OCI-LY7 (cell line): ENCODE data around the gene GRIN2D. TPM values are rescaled to one million over a fixed set of nuclear protein-coding genes. Genes with fewer than 3 reads are reported as not detected.

ENCODE experiments used
- BruUV-seq: library from RNA; stranded (reverse); fragments of 400-500 nt; replicated peaks from 2 replicates; lab custom pipeline; 2021; lab: Mats Ljungman, UMichigan
- CTCF ChIA-PET: fragments of 300-600 bp; sonication (Branson Sonifier 250); formaldehyde crosslinking; loops from one replicate; lab custom pipeline; 2022; ENCODE audit warnings: antibody characterized with exemption; ENCODE audit not compliant: unreplicated experiment; lab: Charles Lee
- POLR2A ChIA-PET: fragments of 300-600 bp; sonication (Branson Sonifier 250); formaldehyde crosslinking; loops from one replicate; lab custom pipeline; 2022; ENCODE audit warnings: antibody characterized with exemption; lab: Charles Lee
- DNase-seq: peaks from one replicate; pipeline ENCODE4 v3.0.0-alpha.2; 2015; ENCODE audit warnings: low spot score
- H2AFZ ChIP-seq: fragments of 200-600 bp; sonication (generic), shearing (Covaris generic); 2 replicates; pipeline ENCODE4 v1.6.1; 2014; ENCODE audit warnings: mild to moderate bottlenecking, antibody characterized with exemption, low read length, moderate library complexity
- H3K27ac ChIP-seq: fragments of 200-600 bp; sonication (generic); 2 replicates; pipeline ENCODE4 v1.5.1; 2014; ENCODE audit warnings: mixed run types, low read depth, mild to moderate bottlenecking, moderate library complexity, low read length, inconsistent platforms; ENCODE audit not compliant: poor library complexity, severe bottlenecking
- H3K36me3 ChIP-seq: fragments of 200-600 bp; sonication (generic); 2 replicates; pipeline ENCODE4 v1.6.1; 2014; ENCODE audit warnings: mild to moderate bottlenecking, antibody characterized with exemption, low read length, moderate library complexity, mixed read lengths; ENCODE audit not compliant: insufficient read depth
- H3K4me1 ChIP-seq: fragments of 200-600 bp; sonication (generic); 2 replicates; pipeline ENCODE4 v1.5.1; 2014; ENCODE audit warnings: mild to moderate bottlenecking, low read length; ENCODE audit not compliant: insufficient read depth, poor library complexity, severe bottlenecking
- H3K4me2 ChIP-seq: fragments of 200-600 bp; sonication (generic); 2 replicates; pipeline ENCODE4 v1.6.1; 2014; ENCODE audit warnings: mild to moderate bottlenecking, low read length
- H3K4me3 ChIP-seq: fragments of 200-600 bp; sonication (generic); 2 replicates; pipeline ENCODE4 v1.5.1; 2014; ENCODE audit warnings: mild to moderate bottlenecking, low read depth, low read length; ENCODE audit not compliant: poor library complexity, severe bottlenecking
- H3K79me2 ChIP-seq: fragments of 200-600 bp; sonication (generic); 2 replicates; pipeline ENCODE4 v1.6.1; 2016; ENCODE audit warnings: low read depth, mild to moderate bottlenecking, low read length, moderate library complexity, mixed read lengths; ENCODE audit not compliant: insufficient read depth
- H3K9me2 ChIP-seq: fragments of 200-600 bp; sonication (generic); 2 replicates; pipeline ENCODE4 v1.6.1; 2016; ENCODE audit warnings: mild to moderate bottlenecking, low read length, mixed read lengths; ENCODE audit not compliant: insufficient read depth
- H3K9me3 ChIP-seq: fragments of 200-600 bp; sonication (generic); 2 replicates; pipeline ENCODE4 v1.6.1; 2014; ENCODE audit warnings: mild to moderate bottlenecking, mixed run types, low read length, mixed read lengths
- H4K20me1 ChIP-seq: fragments of 200-600 bp; sonication (generic); 2 replicates; pipeline ENCODE4 v1.6.1; 2014; ENCODE audit warnings: mild to moderate bottlenecking, antibody characterized with exemption, low read length, moderate library complexity, mixed read lengths; ENCODE audit not compliant: insufficient read depth
- EZH2phosphoT487 ChIP-seq: fragments of 200-600 bp; sonication (generic); IDR thresholded peaks from 2 replicates; pipeline ENCODE4 v1.6.1; 2018; ENCODE audit warnings: low read depth, borderline replicate concordance, mild to moderate bottlenecking, mixed run types, antibody characterized with exemption, low read length, moderate library complexity, mixed read lengths
- intact Hi-C: fragments of 100-400 bp; cut with micrococcal nuclease; formaldehyde crosslinking; loops from one replicate; pipeline ENCODE4 v1.10.0; 2022; ENCODE audit not compliant: unreplicated experiment
- total RNA-seq, 2 experiments: library from RNA; depleted of rRNA in 1 of 2; stranded (reverse); fragments of >200 nt in 1 of 2; shearing (Covaris generic) in 1 of 2; gene quantifications; 2 replicates each; pipeline ENCODE4 v1.2.3, GENCODE V29; 2014 to 2022
- TF ChIP-seq, protein P1 (sequence below): fragments of 200-600 bp; sonication (generic); conservative IDR thresholded peaks from 2 replicates; pipeline ENCODE4 v1.5.1; 2014; ENCODE audit warnings: mild to moderate bottlenecking, antibody characterized with exemption, low read length, moderate library complexity, mixed read lengths

The GRIN2D gene
- total RNA-seq, 2 experiments from 2014 or later = 0.06 TPM; not detected in 1

DNA sequence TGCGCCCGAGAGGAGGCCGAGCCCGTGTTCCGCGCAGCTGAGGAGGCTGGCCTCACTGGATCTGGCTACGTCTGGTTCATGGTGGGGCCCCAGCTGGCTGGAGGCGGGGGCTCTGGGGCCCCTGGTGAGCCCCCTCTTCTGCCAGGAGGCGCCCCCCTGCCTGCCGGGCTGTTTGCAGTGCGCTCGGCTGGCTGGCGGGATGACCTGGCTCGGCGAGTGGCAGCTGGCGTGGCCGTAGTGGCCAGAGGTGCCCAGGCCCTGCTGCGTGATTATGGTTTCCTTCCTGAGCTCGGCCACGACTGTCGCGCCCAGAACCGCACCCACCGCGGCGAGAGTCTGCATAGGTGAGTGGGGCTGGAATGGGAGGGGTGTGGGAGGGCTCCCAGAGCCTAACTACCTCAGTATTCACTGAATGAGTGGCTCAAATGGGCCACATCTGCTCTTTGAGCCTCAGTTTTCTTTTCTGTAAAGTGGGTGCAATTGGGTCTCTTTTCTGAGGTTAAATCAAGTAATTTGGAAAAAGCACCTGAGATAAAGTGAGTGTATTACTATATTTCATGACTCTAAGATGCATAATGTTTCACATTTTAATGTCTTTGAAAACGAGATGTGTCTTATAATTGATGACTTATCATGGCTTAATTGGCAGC lies 11.7 kb downstream of the GRIN2D start:
- intact Hi-C loops = no loop called here
- Histone ChIP-seq H3K4me2 (no peak overlapping the region), H3K4me3 (no peak overlapping the region), H3K9me2 (no peaks in the 10 kb centered on the region), H3K36me3 (no peaks in the 10 kb centered on the region), H3K4me1 (peaks cover 16% of the 10 kb centered on the region), H4K20me1 (no peaks in the 10 kb centered on the region), H3K27ac (no peak overlapping the region), H2AFZ (no peak overlapping the region), H3K79me2 (no peaks in the 10 kb centered on the region), H3K9me3 (no peaks in the 10 kb centered on the region)
- DNase-seq = no peak
- no peak for TF ChIP-seq EZH2phosphoT487
- TF ChIP-seq, protein P1, sequence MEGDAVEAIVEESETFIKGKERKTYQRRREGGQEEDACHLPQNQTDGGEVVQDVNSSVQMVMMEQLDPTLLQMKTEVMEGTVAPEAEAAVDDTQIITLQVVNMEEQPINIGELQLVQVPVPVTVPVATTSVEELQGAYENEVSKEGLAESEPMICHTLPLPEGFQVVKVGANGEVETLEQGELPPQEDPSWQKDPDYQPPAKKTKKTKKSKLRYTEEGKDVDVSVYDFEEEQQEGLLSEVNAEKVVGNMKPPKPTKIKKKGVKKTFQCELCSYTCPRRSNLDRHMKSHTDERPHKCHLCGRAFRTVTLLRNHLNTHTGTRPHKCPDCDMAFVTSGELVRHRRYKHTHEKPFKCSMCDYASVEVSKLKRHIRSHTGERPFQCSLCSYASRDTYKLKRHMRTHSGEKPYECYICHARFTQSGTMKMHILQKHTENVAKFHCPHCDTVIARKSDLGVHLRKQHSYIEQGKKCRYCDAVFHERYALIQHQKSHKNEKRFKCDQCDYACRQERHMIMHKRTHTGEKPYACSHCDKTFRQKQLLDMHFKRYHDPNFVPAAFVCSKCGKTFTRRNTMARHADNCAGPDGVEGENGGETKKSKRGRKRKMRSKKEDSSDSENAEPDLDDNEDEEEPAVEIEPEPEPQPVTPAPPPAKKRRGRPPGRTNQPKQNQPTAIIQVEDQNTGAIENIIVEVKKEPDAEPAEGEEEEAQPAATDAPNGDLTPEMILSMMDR = no peak
- POLR2A ChIA-PET = no interaction called here
- CTCF ChIA-PET = no interaction called here
- no TSS peak for BruUV-seq

DNA sequence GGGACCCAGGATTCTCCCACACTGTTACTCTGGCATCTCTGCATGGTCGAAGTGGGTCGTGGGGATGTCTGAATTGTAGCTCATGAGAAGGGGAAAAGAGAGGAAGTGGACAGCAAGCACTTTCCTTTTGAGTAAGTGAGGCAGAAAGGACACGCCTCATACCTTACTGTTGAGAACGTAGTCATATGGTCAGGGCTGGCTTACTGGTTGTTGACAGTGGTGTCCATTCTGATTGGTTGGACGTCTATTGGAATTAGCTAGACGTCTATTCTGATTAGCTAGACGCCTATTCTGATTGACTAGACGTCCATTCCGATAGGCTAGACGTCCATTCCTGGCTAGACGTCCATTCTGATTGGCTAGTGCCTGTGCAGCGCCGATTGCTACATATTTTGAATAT lies 12.4 kb downstream of the GRIN2D start:
- H3K9me3 ChIP-seq = no peaks in the 10 kb centered on the region
- H3K9me2 ChIP-seq = no peaks in the 10 kb centered on the region
- no peaks in the 10 kb centered on the region for H4K20me1 ChIP-seq
- H3K4me1 ChIP-seq = peaks cover 9% of the 10 kb centered on the region
- no peak for DNase-seq
- intact Hi-C loops = no loop called here
- no peak overlapping the region for H2AFZ ChIP-seq
- H3K27ac ChIP-seq = no peak overlapping the region
- CTCF ChIA-PET = no interaction called here
- H3K4me3 ChIP-seq = no peak overlapping the region
- no peaks in the 10 kb centered on the region for H3K36me3 ChIP-seq
- TF ChIP-seq EZH2phosphoT487 = no peak
- TF ChIP-seq, protein P1 = no peak
- POLR2A ChIA-PET = no interaction called here
- BruUV-seq = no TSS peak
- no peak overlapping the region for H3K4me2 ChIP-seq
- no peaks in the 10 kb centered on the region for H3K79me2 ChIP-seq

DNA sequence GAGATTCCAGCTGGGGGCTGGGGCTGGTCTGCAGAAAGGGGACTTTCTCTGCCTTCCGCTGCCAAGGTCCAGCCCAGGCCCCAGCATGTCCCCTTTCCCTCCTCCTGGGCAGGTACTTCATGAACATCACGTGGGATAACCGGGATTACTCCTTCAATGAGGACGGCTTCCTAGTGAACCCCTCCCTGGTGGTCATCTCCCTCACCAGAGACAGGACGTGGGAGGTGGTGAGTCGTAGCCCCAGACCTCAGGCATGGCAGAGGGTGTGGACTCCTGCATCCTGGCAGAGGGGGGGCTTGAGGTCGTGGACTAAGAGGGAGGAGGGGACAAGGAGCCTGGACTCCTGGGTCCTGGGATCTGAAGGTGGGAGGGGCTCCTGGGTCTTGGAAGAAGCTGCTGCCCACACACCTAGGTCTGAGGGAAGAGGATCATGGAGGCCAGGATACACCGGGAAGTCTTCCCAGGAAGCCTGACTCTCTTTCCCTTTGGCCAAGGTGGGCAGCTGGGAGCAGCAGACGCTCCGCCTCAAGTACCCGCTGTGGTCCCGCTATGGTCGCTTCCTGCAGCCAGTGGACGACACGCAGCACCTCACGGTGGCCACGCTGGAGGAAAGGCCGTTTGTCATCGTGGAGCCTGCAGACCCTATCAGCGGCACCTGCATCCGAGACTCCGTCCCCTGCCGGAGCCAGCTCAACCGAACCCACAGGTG lies 20.6 kb downstream of the GRIN2D start:
- H2AFZ ChIP-seq = no peak overlapping the region
- intact Hi-C loops = no loop called here

More for the DNA sequence above, 20.6 kb downstream of the GRIN2D start:
- no TSS peak for BruUV-seq
- Histone ChIP-seq H3K36me3 (no peaks in the 10 kb centered on the region), H3K9me3 (no peaks in the 10 kb centered on the region), H3K4me1 (no peaks in the 10 kb centered on the region), H3K27ac (no peak overlapping the region), H3K4me2 (no peak overlapping the region), H4K20me1 (no peaks in the 10 kb centered on the region), H3K4me3 (no peak overlapping the region), H3K79me2 (no peaks in the 10 kb centered on the region), H3K9me2 (no peaks in the 10 kb centered on the region)
- no peak for DNase-seq
- CTCF ChIA-PET = no interaction called here
- POLR2A ChIA-PET = no interaction called here
- TF ChIP-seq, protein P1 = no peak
- no peak for TF ChIP-seq EZH2phosphoT487
